ENCODE data around the gene TCEANC. TPM values are rescaled to one million over a fixed set of nuclear protein-coding genes. Genes with fewer than 3 reads are reported as not detected.

TCEANC gene
- total RNA-seq, 2 donors from 2014 or later = 2.9 to 3.5 TPM

- DNase-seq = no peak
- Histone ChIP-seq H3K9me3 (no peaks in the 10 kb centered on the region), H3K36me3 (no peaks in the 10 kb centered on the region), H3K9ac (ENCODE audit: low read depth in 2 of 2, low read length in 2 of 2) (no peak overlapping the region), H3K4me3 (no peak overlapping the region), H3K27ac (no peak overlapping the region), H3K27me3 (no peaks in the 10 kb centered on the region), H3K4me1 (peaks cover 4% of the 10 kb centered on the region)
- intact Hi-C loops (cut with DNase I) = no loop called here
- no peak for TF ChIP-seq CTCF (IDR thresholded peaks at IDR 0.05)
These were observed 45.0 kb downstream of the TCEANC start for GRCh38 chrX:13697976-13698375.

- Histone ChIP-seq H3K4me3 (no peak overlapping the region), H3K9ac (ENCODE audit: low read depth in 2 of 2, low read length in 2 of 2) (no peak overlapping the region), H3K9me3 (no peaks in the 10 kb centered on the region), H3K27ac (peak overlapping the region; percentile 58), H3K27me3 (no peaks in the 10 kb centered on the region), H3K36me3 (no peaks in the 10 kb centered on the region), H3K4me1 (peaks cover 4% of the 10 kb centered on the region)
- intact Hi-C loops (cut with DNase I) = no loop called here
- no peak for TF ChIP-seq CTCF (IDR thresholded peaks at IDR 0.05)
- DNase-seq = no peak
These were observed 45.5 kb downstream of the TCEANC start for GRCh38 chrX:13698432-13698831.

- intact Hi-C loops (cut with DNase I) = no loop called here
- Histone ChIP-seq H3K27ac (peak overlapping the region; percentile 58), H3K27me3 (no peaks in the 10 kb centered on the region), H3K9ac (ENCODE audit: low read depth in 2 of 2, low read length in 2 of 2) (no peak overlapping the region), H3K36me3 (no peaks in the 10 kb centered on the region), H3K4me1 (peaks cover 4% of the 10 kb centered on the region), H3K9me3 (no peaks in the 10 kb centered on the region), H3K4me3 (no peak overlapping the region)
- TF ChIP-seq CTCF (IDR thresholded peaks at IDR 0.05) = no peak
- DNase-seq = peak; percentile 55
These were observed 46.4 kb downstream of the TCEANC start for GRCh38 chrX:13699183-13699826.

GRCh38 chrX:13700380-13700779 lies 47.4 kb downstream of the TCEANC start:
- Histone ChIP-seq H3K36me3 (no peaks in the 10 kb centered on the region), H3K9me3 (no peaks in the 10 kb centered on the region), H3K4me1 (peaks cover 4% of the 10 kb centered on the region), H3K27ac (no peak overlapping the region), H3K27me3 (no peaks in the 10 kb centered on the region), H3K4me3 (no peak overlapping the region), H3K9ac (ENCODE audit: low read depth in 2 of 2, low read length in 2 of 2) (no peak overlapping the region)
- intact Hi-C loops (cut with DNase I) = no loop called here
- TF ChIP-seq CTCF (IDR thresholded peaks at IDR 0.05) = no peak
- DNase-seq = no peak

- Histone ChIP-seq H3K9me3 (no peaks in the 10 kb centered on the region), H3K27ac (no peak overlapping the region), H3K4me3 (no peak overlapping the region), H3K27me3 (no peaks in the 10 kb centered on the region), H3K4me1 (peaks cover 4% of the 10 kb centered on the region), H3K36me3 (no peaks in the 10 kb centered on the region), H3K9ac (ENCODE audit: low read depth in 2 of 2, low read length in 2 of 2) (no peak overlapping the region)
- intact Hi-C loops (cut with DNase I) = no loop called here
- no peak for TF ChIP-seq CTCF (IDR thresholded peaks at IDR 0.05)
- DNase-seq = no peak
These were observed 49.3 kb downstream of the TCEANC start for GRCh38 chrX:13702111-13702789.

All from colonic mucosa (tissue), 4 donors.